GM21528 (cell line): ENCODE results near the gene SNED1.

ENCODE experiments used
- ATAC-seq: cut with Tn5 transposase; IDR thresholded peaks from one replicate; pipeline ENCODE4 v1.9.1; 2021; ENCODE audit warnings: mild to moderate bottlenecking, moderate library complexity; ENCODE audit not compliant: unreplicated experiment, low FRiP score

Gene SNED1

GRCh38 chr2:241122376-241123002, 124.1 kb downstream of the SNED1 start:
- no peak for ATAC-seq

GRCh38 chr2:241123816-241124536, 125.6 kb downstream of the SNED1 start:
- no peak for ATAC-seq

GRCh38 chr2:241125626-241126025, 127.2 kb downstream of the SNED1 start:
- no peak for ATAC-seq

- ATAC-seq = no peak
Measured at GRCh38 chr2:241126201-241126611, 127.8 kb downstream of the SNED1 start.

GRCh38 chr2:241126771-241127202, 128.4 kb downstream of the SNED1 start:
- ATAC-seq = no peak

GRCh38 chr2:241128266-241128665, 129.8 kb downstream of the SNED1 start:
- no peak for ATAC-seq

- no peak for ATAC-seq
Measured at GRCh38 chr2:241129086-241129871, 130.9 kb downstream of the SNED1 start.

- ATAC-seq = no peak
Measured at GRCh38 chr2:241130316-241130715, 131.9 kb downstream of the SNED1 start.

GRCh38 chr2:241131531-241131930, 133.1 kb downstream of the SNED1 start:
- ATAC-seq = no peak

GRCh38 chr2:241132538-241133435, 134.4 kb downstream of the SNED1 start:
- no peak for ATAC-seq

- ATAC-seq = no peak
Measured at GRCh38 chr2:241133436-241133820, 135.0 kb downstream of the SNED1 start.

- ATAC-seq = no peak
Measured at GRCh38 chr2:241134711-241135110, 136.3 kb downstream of the SNED1 start.

- no peak for ATAC-seq
Measured at GRCh38 chr2:241135737-241136136, 137.3 kb downstream of the SNED1 start.

- ATAC-seq = no peak
Measured at GRCh38 chr2:241136191-241136590, 137.8 kb downstream of the SNED1 start.

- ATAC-seq = no peak
Measured at GRCh38 chr2:241136661-241137260, 138.3 kb downstream of the SNED1 start.

- no peak for ATAC-seq
Measured at GRCh38 chr2:241137276-241138190, 139.1 kb downstream of the SNED1 start.

GRCh38 chr2:241138471-241138870, 140.1 kb downstream of the SNED1 start:
- ATAC-seq = no peak

GRCh38 chr2:241139531-241140444, 141.4 kb downstream of the SNED1 start:
- no peak for ATAC-seq
